GM10266 (cell line): Measurements from ENCODE around the gene ENDOG.
"Not testable (repeated sequence)": the region's sequence is repeated elsewhere in the genome, so short reads cannot be mapped to it uniquely, and the experiment has no call there.

Experiments
- DNase-seq: peaks from one replicate; pipeline ENCODE4 v3.0.0; 2012; ENCODE audit errors: extremely low spot score
- TF ChIP-seq, protein P1 (sequence below): IDR thresholded peaks from 2 replicates; pipeline ENCODE4 v1.5.1; 2012; ENCODE audit warnings: mild to moderate bottlenecking, low read depth; ENCODE audit not compliant: control insufficient read depth, insufficient read depth; ENCODE audit errors: missing control alignments

ENDOG gene

DNA sequence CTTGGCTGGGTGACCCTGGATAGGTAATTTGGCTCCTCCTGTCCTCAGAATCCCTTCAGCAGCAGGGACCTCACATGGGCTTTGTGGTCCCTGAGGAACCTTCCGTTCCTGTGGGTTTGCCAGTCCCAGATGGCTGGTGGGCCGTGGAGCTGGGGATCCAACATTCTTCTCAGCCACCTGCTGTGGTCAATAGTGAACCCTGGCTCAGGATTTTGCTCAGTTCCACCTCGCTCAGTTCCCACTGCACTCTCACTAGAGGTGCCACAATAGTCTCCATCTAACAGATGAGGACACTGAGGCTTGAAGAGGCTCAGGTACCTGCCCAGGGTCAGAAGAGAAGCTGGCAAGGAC lies 28.4 kb downstream of the ENDOG start:
- TF ChIP-seq, protein P1, sequence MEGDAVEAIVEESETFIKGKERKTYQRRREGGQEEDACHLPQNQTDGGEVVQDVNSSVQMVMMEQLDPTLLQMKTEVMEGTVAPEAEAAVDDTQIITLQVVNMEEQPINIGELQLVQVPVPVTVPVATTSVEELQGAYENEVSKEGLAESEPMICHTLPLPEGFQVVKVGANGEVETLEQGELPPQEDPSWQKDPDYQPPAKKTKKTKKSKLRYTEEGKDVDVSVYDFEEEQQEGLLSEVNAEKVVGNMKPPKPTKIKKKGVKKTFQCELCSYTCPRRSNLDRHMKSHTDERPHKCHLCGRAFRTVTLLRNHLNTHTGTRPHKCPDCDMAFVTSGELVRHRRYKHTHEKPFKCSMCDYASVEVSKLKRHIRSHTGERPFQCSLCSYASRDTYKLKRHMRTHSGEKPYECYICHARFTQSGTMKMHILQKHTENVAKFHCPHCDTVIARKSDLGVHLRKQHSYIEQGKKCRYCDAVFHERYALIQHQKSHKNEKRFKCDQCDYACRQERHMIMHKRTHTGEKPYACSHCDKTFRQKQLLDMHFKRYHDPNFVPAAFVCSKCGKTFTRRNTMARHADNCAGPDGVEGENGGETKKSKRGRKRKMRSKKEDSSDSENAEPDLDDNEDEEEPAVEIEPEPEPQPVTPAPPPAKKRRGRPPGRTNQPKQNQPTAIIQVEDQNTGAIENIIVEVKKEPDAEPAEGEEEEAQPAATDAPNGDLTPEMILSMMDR: no peak
- DNase-seq: no peak

DNA sequence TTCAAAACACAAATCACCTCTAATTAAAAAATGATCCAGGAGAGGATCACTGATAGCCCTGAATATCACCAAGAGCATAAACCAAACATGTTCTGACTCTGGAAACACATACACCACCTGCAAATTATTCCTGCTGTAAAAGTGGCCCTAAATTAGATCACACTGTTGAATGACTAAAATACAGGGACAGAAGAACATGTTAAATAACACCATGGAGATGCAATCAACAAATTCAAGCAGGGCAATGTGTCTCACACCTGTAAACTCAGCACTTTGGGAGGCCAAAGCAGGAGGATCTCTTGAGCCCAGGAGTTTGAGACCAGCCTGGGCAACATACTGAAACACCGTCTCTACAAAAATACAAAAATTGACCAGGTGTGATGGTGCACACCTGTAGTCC lies 29.5 kb downstream of the ENDOG start:
- no peak for DNase-seq
- TF ChIP-seq, protein P1: no peak

DNA sequence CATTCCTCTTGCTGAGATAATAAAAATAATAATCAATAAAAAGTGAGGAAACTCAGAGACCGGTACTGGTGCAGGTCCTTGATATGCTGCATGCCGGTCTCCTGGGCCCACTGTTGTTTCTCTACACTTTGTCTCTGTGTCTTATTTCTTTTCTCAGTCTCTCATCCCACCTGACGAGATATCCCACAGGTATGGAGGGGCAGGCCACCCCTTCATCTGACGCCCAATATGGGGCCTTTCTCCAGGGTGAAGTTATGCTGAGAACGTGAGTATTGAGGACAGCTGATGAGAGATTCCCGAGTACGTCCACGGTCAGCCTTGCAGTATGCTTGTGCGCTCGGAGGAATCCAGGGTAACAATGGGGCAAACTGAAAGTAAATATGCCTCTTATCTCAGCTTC lies 32.7 kb downstream of the ENDOG start:
- not testable (repeated sequence) for DNase-seq

DNA sequence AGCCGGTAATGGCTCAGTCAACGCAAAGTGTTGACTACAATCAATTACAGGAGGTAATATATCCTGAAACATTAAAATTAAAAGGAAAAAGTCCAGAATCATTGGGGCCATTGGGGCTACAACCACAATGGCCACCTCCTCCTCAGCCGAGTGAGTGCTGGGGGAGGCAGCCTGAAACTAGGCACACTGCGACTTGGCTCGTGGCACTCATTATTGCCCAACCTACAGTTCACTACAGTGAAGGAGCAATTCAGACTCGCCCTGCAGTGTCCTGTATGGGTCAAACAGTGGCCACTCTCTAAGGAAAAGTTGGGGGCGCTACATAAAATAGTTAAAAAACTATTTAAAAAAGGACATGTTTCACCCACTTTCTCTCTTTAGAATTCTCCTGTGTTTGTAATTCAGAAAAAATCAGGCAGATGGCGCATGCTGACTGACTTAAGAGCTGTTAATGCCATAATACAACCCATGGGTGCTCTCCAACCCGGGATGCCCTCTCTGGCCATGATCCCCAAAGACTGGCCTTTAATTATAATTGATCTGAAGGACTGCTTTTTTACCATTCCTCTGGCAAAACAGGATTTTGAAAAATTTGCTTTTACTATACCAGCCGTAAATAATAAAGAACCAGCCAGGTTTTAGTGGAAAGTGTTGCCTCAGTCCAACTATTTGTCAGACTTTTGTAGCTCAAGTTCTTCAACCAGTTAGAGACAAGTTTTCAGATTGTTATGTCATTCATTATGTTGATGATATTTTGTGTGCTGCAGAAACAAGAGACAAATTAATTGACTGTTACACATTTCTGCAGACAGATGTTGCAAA lies 33.7 kb downstream of the ENDOG start:
- TF ChIP-seq, protein P1: peak; percentile 10
- DNase-seq: not testable (repeated sequence)

DNA sequence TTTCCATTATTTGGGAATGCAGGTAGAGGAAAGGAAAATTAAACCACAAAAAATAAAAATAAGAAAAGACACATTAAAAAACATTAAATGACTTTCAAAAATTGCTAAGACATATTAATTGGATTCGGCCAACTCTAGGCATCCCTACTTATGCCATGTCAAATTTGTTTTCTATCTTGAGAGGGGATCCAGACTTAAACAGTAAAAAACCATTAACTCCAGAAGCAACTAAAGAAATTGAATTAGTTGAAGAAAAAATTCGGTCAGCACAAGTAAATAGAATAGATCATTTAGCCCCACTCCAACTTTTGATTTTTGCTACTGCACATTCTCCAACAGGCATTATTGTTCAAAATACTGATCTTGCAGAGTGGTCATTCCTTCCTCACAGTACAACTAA lies 34.3 kb downstream of the ENDOG start:
- DNase-seq: not testable (repeated sequence)

DNA sequence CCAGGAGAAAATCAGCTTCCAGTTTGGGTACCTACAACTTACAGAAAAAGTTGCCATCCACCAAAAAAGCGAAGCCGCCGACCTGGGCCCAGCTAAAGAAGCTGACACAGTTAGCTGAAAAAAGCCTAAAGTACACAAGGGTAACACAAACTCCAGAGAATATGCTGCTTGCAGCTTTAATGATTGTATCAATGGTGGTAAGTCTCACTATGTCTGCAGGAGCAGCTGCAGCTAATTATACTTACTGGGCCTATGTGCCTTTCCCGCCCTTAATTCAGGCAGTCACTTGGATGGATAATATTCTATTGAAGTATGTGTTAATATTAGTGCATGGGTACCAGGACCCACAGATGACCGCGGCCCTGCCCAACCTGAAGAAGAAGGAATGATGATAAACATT lies 36.2 kb downstream of the ENDOG start:
- DNase-seq: not testable (repeated sequence)

DNA sequence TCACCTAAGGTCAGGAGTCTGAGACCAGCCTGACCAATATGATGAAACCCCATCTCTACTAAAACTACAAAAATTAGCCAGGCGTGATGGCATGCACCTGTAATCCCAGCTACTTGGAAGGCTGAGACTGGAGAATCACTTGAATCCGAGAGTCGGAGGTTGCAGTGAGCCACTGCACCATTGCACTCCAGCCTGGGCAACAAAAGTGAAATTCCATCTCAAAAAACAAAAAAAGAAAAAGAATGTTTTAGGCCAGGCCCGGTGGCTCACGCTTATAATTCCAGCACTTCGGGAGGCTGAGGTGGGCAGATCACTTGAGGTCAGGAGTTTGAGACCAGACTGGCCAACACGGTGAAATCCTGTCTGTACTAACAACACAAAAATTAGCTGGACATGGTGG lies 40.2 kb downstream of the ENDOG start:
- not testable (repeated sequence) for DNase-seq

DNA sequence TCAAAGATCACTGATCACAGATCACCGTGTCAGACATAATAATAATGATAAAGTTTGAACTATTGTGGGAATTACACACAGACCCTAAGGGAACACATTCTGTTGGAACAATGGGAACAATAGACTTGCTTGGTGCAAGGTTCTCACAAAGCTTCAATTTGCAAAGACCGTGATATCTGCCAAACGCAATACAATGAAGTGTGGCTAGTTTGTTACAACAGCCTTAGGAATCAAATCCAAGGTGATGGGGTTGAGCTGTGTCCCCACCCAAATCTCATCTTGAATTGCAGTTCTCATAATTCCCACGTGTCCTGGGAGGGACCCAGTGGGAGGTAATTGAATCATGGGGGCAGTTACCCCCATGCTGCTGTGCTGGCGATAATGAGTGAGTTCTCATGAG lies 42.6 kb downstream of the ENDOG start:
- no peak for DNase-seq
- TF ChIP-seq, protein P1: no peak

DNA sequence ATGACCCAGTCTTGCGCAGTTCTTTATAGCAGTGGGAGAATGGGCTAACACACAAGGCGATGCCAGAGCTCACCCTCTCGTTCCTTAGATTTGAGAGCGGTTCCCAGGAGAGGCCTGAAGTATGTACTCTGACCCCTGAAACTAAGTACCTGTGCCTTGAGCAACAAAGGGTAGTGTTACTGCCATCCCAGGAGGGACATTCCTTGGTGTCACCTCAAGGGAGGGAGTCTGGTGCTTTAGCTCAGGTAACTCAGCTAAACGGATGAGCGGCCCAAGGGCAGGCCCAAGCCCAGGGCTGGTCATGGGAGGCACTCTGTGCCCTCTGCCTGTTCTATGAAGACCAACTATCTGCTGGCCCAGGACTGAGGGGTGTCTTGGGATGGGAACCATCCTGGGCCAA lies 43.2 kb downstream of the ENDOG start:
- TF ChIP-seq, protein P1: no peak
- DNase-seq: no peak
